Caki2 (cell line): ENCODE results near the gene ACTN1. TPM values are rescaled to one million over a fixed set of nuclear protein-coding genes. Genes with fewer than 3 reads are reported as not detected.
A peak's percentile ranks its signal among the peaks of the same experiment; 100 is the strongest.

Experiments
- DNase-seq: peaks from one replicate; pipeline ENCODE4 v3.0.0-alpha.2; 2015; ENCODE audit warnings: low read depth
- in situ Hi-C: cut with HindIII; loops from 2 replicates; pipeline ENCODE4 v1.10.0; 2016; ENCODE audit warnings: low sequenced_read_pairs, low pct_unique_long_range_greater_than_20kb, mixed read lengths
- total RNA-seq: library from RNA; depleted of rRNA; stranded (reverse); fragments of >200 nt; shearing (Covaris generic); gene quantifications from 2 replicates; pipeline ENCODE4 v1.2.3, GENCODE V29; 2014; ENCODE audit warnings: low replicate concordance

The ACTN1 gene
- total RNA-seq, 1 experiment from 2014 or later: 57.0 TPM

DNA sequence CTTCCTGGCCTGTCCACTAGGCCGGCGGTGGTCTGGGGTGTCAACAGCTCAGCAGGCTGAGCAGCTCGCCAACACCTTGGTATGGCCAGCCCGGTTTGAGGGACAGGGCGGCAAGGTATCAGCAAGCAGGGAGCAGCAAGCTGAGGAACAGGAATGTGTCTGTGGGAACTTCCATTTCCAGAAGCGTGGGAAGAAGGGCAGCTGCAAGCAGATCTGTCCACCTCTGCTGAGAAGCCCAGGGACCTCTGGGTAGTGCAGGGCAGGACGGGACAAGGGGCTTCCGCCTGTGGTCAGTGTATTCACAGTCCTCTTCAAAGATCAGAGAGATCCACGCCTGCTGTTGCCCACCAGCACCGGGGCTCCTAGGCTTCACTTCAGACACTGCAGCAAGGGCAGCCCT lies 36.0 kb downstream of the ACTN1 start:
- DNase-seq: no peak
- in situ Hi-C loops: no loop called here

- in situ Hi-C loops: no loop called here
- no peak for DNase-seq
Measured at GRCh38 chr14:68942296-68943035, 36.6 kb downstream of the ACTN1 start.

GRCh38 chr14:68941820-68942219 lies 37.3 kb downstream of the ACTN1 start:
- DNase-seq: peak; percentile 88
- in situ Hi-C loops: no loop called here

DNA sequence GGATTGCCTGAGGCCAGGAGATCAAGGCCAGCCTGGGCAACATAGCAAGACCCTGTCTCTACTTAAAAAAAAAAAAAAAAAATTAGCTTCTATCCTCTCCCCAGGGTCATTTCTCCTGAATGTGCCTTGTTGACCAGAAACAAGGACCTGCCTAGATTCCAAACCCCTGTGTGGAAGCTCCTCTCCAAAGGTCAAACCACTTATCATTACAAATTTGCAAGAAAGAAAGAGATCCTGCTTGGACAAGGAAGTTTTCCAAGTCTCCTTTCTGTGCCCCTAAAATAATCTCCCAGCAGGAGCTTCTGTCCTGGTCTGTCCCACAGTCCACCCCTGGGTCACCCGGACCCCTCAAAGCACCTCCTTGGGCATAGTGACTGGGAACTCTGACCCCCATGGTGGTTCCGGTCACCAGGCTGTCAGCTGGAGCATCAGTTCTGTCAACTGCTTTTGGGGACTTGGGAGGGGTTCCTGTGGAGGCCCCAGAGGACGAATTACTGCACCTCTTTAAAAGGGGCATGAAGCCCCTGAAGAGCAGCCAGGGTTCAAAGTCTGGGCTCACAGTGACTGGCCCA lies 38.4 kb downstream of the ACTN1 start:
- peak; percentile 28 for DNase-seq
- in situ Hi-C loops: no loop called here

- DNase-seq: peak; percentile 98
- in situ Hi-C loops: no loop called here
Measured at GRCh38 chr14:68939893-68940613, 39.0 kb downstream of the ACTN1 start.

DNA sequence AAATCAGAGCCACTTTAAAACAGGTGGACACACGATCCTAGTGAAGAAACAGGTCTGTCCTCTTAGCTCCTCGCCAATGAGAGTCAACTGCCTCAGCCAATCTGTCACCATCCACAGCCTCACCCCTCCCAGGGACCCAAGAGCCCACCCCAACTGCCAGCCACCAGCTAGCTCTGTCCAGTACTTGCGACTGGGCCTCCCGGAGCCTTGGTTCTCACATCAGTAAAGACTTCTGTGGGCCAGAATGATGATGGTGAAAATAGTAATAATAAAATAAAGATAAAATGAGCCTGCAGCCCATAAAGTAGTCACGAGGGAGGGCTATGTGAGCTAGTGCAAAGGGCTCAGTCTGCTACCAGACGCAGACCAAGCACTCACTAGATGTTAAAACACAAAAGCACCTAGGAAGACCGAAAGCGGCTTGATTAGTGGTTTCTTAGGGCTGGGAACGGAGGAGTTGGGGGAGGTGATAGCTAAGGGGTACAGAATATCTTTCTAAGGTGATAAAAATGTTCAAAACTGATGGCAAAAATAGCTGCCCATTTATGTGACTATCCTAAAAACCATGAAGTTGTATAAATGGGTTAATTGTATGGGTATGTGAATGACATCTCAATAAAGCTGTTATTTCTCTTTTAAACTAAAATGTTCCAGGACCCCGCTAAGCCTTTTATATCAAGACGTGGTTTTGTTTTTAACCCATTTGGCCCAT lies 39.8 kb downstream of the ACTN1 start:
- DNase-seq: no peak
- in situ Hi-C loops: no loop called here

DNA sequence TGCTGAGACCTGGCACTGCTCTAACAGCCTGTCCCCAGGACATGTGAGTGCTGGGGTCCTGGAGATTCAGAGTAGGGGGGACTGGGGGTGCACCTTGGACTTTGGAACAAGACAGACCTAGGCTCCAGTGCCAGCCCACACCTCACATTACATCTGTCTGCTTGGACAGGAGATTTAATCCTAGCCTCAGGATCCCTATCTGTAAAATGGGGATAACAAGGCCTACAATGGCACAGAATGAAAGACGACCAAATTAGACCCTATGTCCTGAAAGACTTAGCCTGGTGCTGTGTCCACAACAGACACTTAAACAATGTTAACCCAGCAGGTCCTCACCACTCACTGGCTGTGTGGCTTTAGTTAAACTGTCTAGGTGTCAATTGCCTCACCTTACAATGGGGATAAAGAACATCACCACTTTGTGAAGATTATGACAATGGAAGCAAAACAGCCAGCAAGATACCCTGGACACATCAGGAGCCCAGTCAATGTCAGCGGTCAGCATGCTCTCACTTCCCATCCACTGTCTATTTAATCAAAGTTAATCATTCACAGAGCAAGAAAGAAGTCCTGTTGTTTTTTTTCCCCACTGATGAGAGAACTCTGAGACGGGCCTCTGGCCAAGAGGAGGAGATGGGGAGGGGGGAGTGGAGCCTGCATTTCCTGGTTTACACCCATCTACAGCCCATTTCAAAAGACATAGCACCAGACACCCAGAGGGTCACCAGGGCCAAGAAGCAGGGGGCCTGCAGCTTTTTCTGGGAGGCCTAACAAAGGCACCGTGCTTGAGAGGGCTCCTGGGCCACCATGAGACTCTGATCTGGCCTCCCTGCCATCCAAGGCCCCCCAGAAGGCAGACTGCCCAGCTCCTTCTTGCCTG lies 40.6 kb downstream of the ACTN1 start:
- in situ Hi-C loops: no loop called here
- DNase-seq: peak; percentile 92

DNA sequence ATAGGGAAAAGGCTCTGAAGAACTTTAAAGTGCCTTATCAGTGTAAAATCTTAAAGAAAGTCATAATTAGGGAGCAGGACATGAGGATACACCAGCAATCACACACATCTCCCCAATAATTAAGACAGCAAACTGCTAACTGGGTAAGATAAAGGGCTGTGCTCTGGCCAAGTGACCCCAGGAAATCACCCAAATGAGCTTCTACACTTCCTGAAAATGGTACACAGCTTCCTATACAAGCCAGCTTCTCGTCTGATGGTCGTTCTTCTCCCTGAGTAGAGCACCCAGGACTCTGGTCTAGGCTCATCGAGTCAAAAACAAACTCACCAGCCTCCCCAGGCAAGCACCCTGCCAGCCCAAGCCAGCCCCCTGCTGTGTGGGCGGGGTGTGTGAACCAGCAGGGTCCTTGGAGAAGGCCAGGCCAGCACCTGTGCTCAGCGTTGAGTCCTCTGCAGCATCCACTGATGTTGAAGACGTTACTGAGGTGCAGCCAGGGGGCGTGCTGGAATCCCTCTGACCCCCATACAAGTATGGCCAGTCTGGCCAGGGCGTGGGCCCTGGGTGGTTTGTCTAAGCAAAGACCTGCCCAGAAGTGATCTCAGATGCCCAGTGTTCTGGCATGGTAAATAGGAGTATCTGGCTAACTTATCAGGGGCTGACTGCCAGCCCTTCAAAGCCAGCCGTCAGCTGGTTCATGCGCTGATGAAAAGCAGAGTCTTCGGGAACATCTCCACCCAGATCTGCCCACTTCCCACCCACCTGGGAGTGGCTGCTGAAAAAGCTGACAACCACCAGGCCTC lies 41.4 kb downstream of the ACTN1 start:
- in situ Hi-C loops: no loop called here
- DNase-seq: peak; percentile 55

- DNase-seq: no peak
- in situ Hi-C loops: no loop called here
Measured at GRCh38 chr14:68936980-68937379, 42.1 kb downstream of the ACTN1 start.

DNA sequence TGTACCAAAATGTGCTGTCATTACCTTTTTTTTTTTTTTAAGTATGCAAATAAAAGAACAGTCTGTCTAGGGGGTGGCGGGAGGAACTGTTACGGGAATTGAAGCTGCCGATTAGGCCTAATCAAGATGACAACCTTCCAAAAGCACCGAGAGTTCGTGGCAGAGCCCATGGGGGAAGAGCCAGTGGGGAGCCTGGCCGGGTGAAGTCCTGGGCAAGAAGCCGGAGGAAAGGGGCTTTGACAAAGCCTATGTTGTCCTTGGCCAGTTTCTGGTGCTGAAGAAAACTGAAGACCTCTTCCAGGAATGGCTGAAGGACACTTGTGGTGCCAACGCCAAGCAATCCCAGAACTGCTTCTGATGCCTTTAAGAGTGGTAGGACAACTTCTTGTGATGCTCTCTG lies 42.6 kb downstream of the ACTN1 start:
- in situ Hi-C loops: no loop called here
- no peak for DNase-seq

GRCh38 chr14:68935761-68936214 lies 43.3 kb downstream of the ACTN1 start:
- in situ Hi-C loops: no loop called here
- peak; percentile 25 for DNase-seq

- in situ Hi-C loops: no loop called here
- DNase-seq: no peak
Measured at GRCh38 chr14:68934066-68934465, 45.0 kb downstream of the ACTN1 start.

DNA sequence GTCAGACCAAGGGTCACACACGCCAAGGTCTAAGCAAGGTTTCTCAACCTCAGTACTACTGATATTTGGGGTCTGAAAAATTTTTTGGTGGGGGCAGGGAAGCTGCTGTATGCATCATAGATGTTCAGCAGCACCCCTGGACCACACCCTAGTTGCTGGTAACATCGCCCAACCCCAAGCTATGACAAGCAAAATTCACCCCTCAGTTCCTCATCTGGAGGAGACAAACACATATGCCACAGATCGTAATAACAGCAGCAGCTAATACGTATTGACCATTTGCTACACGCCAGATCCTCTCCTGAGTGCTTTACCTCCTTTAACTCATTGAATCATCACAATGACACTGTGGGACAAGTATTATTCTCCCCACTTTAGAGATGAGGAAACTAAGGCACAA lies 46.4 kb downstream of the ACTN1 start:
- no peak for DNase-seq
- in situ Hi-C loops: no loop called here

DNA sequence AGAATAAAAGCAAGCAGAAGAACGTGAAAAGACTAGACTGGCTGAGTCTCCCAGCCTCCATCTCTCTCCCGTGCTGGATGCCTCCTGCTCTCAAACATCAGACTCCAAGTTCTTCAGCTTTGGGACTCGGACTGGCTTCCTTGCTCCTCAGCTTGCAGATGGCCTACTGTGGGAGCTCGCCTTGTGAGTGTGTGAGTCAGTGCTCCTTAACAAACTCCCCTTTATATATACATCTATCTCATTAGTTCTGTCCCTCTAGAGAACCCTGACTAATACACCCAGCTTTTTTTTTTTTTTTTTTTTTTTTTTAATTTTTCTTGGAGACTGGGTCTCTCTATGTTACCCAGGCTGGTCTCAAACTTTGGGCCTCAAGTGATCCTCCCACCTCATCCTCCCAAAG lies 46.9 kb downstream of the ACTN1 start:
- no peak for DNase-seq
- in situ Hi-C loops: no loop called here

- in situ Hi-C loops: no loop called here
Measured at GRCh38 chr14:68931474-68932051, 47.5 kb downstream of the ACTN1 start.

GRCh38 chr14:68931063-68931462 lies 48.0 kb downstream of the ACTN1 start:
- DNase-seq: no peak
- in situ Hi-C loops: no loop called here

More at GRCh38 chr14:68931474-68932051, 47.5 kb downstream of the ACTN1 start:
- no peak for DNase-seq
